GM12878 (cell line): Measurements from ENCODE around the gene SDCCAG8. TPM values are rescaled to one million over a fixed set of nuclear protein-coding genes. Genes with fewer than 3 reads are reported as not detected.
A peak's percentile ranks its signal among the peaks of the same experiment; 100 is the strongest.

Experiments
- ATAC-seq: fragments of 200-7000 bp; cut with Tn5 transposase; 3 replicates; pipeline ENCODE4 v1.9.1; 2020; ENCODE audit warnings: mild to moderate bottlenecking, moderate library complexity
- BruUV-seq: library from RNA; stranded (reverse); fragments of 400-500 nt; replicated peaks from 2 replicates; lab custom pipeline; 2021; lab: Mats Ljungman, UMichigan
- CTCF ChIA-PET: fragments of 300-600 bp; sonication (Branson Sonifier 250); formaldehyde crosslinking; extraction: SDS; loops from one replicate; lab custom pipeline; 2021; ENCODE audit warnings: inconsistent platforms; lab: Yijun Ruan, JAX
- POLR2A ChIA-PET: fragments of 350-600 bp; formaldehyde crosslinking; extraction: SDS; loops from one replicate; lab custom pipeline; 2021; ENCODE audit warnings: inconsistent platforms; lab: Charles Lee
- RAD21 ChIA-PET: fragments of 300-600 bp; sonication (Branson Sonifier 250); formaldehyde crosslinking; loops from one replicate; lab custom pipeline; 2023; ENCODE audit warnings: antibody characterized with exemption; ENCODE audit not compliant: unreplicated experiment; lab: Charles Lee
- SMC1A ChIA-PET: fragments of 300-600 bp; sonication (Branson Sonifier 250); formaldehyde crosslinking; loops from one replicate; lab custom pipeline; 2023; ENCODE audit not compliant: unreplicated experiment, uncharacterized antibody; lab: Charles Lee
- DNase-seq: peaks from one replicate; pipeline ENCODE4 v3.0.0-alpha.2; 2011; ENCODE audit warnings: low read depth, low spot score
- FAIRE-seq: peaks from 3 replicates; lab custom pipeline; 2011; peaks lifted over from hg19 to GRCh38; lab: Jason Lieb, UNC
- H2AFZ ChIP-seq: 2 replicates; pipeline ENCODE4 v1.6.0; 2011; ENCODE audit warnings: low read depth, low read length, control low read depth; ENCODE audit not compliant: control insufficient read depth
- H3K27ac ChIP-seq: 2 replicates; pipeline ENCODE4 v1.5.1; 2011; ENCODE audit warnings: control low read depth; ENCODE audit not compliant: control insufficient read depth, insufficient read depth
- H3K27me3 ChIP-seq, 2 experiments: replicated peaks in 1 of 2; 2 replicates each; pipeline versions ENCODE4 v1.6.0 to v1.6.1; 2011; ENCODE audit warnings: low read length in 1 of 2; ENCODE audit not compliant: control insufficient read depth in 2 of 2, insufficient read depth in 2 of 2
- H3K36me3 ChIP-seq, 2 experiments: 2 replicates each; pipeline ENCODE4 v1.5.1; 2011; ENCODE audit warnings: low read length in 1 of 2; ENCODE audit not compliant: control insufficient read depth in 2 of 2, insufficient read depth in 2 of 2
- H3K4me1 ChIP-seq: 2 replicates; pipeline ENCODE4 v1.6.1; 2011; ENCODE audit warnings: mild to moderate bottlenecking, low read length, moderate library complexity, mixed read lengths; ENCODE audit not compliant: control insufficient read depth, insufficient read depth
- H3K4me2 ChIP-seq: 2 replicates; pipeline ENCODE4 v1.6.0; 2011; ENCODE audit warnings: control low read depth; ENCODE audit not compliant: control insufficient read depth, insufficient read depth
- H3K4me3 ChIP-seq: fragments of 200-600 bp; sonication (generic); 2 replicates; pipeline ENCODE4 v1.5.1; 2016
- H3K79me2 ChIP-seq: 2 replicates; pipeline ENCODE4 v1.6.0; 2011; ENCODE audit warnings: low read length; ENCODE audit not compliant: control insufficient read depth, insufficient read depth
- H3K9ac ChIP-seq: 2 replicates; pipeline ENCODE4 v1.8.0; 2011; ENCODE audit warnings: low read length, control low read depth, mixed read lengths; ENCODE audit not compliant: control insufficient read depth, insufficient read depth
- H3K9me3 ChIP-seq: replicated peaks from 3 replicates; pipeline ENCODE4 v1.5.1; 2011; ENCODE audit warnings: mild to moderate bottlenecking, low read length; ENCODE audit not compliant: control insufficient read depth, insufficient read depth
- H4K20me1 ChIP-seq: 2 replicates; pipeline ENCODE4 v1.6.0; 2011; ENCODE audit not compliant: control insufficient read depth, insufficient read depth
- CHD4 ChIP-seq: fragments of 200-600 bp; sonication (generic); IDR thresholded peaks from 2 replicates; pipeline ENCODE4 v1.6.1; 2016; ENCODE audit warnings: mild to moderate bottlenecking
- ELK1 ChIP-seq: IDR thresholded peaks from 2 replicates; pipeline ENCODE4 v1.6.1; 2012; ENCODE audit warnings: low read depth, low read length, improper control_type of control experiment
- WGBS: methylation state at CpG from one replicate; pipeline ENCODE4 v1.1.6; 2016; ENCODE audit warnings: low lambda C conversion rate; ENCODE audit not compliant: insufficient replicate concordance, insufficient coverage; ENCODE audit errors: missing lambda C conversion rate; 5-methylcytosine and 5-hydroxymethylcytosine counted together
- in situ Hi-C: fragments of 300-500 bp; cut with MboI; formaldehyde crosslinking; loops from 9 replicates; pipeline ENCODE4 v1.14.3; 2018; ENCODE audit warnings: mixed read lengths
- intact Hi-C: fragments of 100-400 bp; cut with micrococcal nuclease; formaldehyde crosslinking; loops from one replicate; pipeline ENCODE4 v1.14.2; 2022; ENCODE audit not compliant: unreplicated experiment
- polyA plus RNA-seq, 11 experiments: library from polyadenylated mRNA; depleted of rRNA in 4 of 11; unstranded in 6 of 11; stranded (reverse) in 5 of 11; fragments of >200 nt; fragmentation: Nextera tagmentation in 4 of 11; fragmentation: Illumina TruSeq in 1 of 11; extraction: Ambion mirVana in 4 of 11; extraction: Trizol in 1 of 11; gene quantifications; 1 replicate in 1 of 11; 2 replicates in 10 of 11; pipeline versions ENCODE4 v1.2.1 to v1.2.3, GENCODE V29; 2011 to 2016; ENCODE audit warnings: inconsistent platforms in 2 of 11, missing spikeins in 2 of 11, low read depth in 1 of 11
- total RNA-seq, 4 experiments: library from RNA; depleted of rRNA in 3 of 4; stranded (reverse); fragments of >200 nt in 3 of 4; fragmentation: Illumina TruSeq in 1 of 4; extraction: Trizol in 1 of 4; gene quantifications; 2 replicates each; pipeline versions ENCODE4 v1.2.1 to v1.2.3, GENCODE V29; 2013 to 2021
- TF ChIP-seq, protein P1 (sequence below): fragments of 450-650 bp; IDR thresholded peaks from 2 replicates; pipeline ENCODE4 v1.6.1; 2017; ENCODE audit warnings: mild to moderate bottlenecking, moderate library complexity

The SDCCAG8 gene
- total and polyA plus RNA-seq, 10 of the 15 experiments (the other 5 are each of a cell fraction or from before 2014, with no cell fraction given): 15.0 to 25.6 (median 20.6) TPM

DNA sequence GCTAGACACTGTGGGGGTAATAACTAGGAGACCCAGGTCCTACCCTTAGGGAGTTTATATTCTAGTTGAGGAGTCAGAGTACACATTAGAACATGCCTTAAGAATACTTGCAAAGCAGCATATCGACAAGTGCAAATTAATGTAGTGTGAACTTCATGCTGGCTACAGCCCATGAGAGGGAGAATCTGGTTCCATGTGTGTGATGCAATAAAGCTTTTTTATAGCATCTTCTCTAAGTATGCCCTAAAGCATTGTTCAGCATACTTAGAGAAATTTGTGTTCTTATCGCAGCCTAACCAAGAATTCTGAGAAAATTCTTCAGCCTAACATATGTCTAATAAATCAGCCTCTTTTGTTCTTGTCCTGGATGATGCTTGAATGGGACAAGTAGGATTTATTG, 95.5 kb downstream of the SDCCAG8 start:
- FAIRE-seq (peak; percentile 18), ATAC-seq (no peak), DNase-seq (no peak)
- Histone ChIP-seq H3K4me2 (no peak overlapping the region), H3K4me3 (no peak overlapping the region), H2AFZ (no peak overlapping the region), H3K9me3 (no peaks in the 10 kb centered on the region), H4K20me1 (no peaks in the 10 kb centered on the region), H3K27me3 (no peaks in the 10 kb centered on the region), H3K9ac (no peak overlapping the region), H3K79me2 (no peaks in the 10 kb centered on the region), H3K36me3 (peaks cover 0 to 3% of the 10 kb centered on the region in 2 experiments; a peak in 1 of 4 replicates), H3K27ac (no peak overlapping the region), H3K4me1 (0 out of 2 replicates have a peak, but pooled peaks cover 3% of the 10 kb centered on the region)
- SMC1A ChIA-PET: no interaction called here
- BruUV-seq: no TSS peak
- 97% methylated on average over 2 of the region's 2 CpGs for WGBS
- in situ Hi-C loops: no loop called here
- CTCF ChIA-PET: no interaction called here
- TF ChIP-seq CHD4 (no peak), ELK1 (no peak)
- TF ChIP-seq, protein P1, sequence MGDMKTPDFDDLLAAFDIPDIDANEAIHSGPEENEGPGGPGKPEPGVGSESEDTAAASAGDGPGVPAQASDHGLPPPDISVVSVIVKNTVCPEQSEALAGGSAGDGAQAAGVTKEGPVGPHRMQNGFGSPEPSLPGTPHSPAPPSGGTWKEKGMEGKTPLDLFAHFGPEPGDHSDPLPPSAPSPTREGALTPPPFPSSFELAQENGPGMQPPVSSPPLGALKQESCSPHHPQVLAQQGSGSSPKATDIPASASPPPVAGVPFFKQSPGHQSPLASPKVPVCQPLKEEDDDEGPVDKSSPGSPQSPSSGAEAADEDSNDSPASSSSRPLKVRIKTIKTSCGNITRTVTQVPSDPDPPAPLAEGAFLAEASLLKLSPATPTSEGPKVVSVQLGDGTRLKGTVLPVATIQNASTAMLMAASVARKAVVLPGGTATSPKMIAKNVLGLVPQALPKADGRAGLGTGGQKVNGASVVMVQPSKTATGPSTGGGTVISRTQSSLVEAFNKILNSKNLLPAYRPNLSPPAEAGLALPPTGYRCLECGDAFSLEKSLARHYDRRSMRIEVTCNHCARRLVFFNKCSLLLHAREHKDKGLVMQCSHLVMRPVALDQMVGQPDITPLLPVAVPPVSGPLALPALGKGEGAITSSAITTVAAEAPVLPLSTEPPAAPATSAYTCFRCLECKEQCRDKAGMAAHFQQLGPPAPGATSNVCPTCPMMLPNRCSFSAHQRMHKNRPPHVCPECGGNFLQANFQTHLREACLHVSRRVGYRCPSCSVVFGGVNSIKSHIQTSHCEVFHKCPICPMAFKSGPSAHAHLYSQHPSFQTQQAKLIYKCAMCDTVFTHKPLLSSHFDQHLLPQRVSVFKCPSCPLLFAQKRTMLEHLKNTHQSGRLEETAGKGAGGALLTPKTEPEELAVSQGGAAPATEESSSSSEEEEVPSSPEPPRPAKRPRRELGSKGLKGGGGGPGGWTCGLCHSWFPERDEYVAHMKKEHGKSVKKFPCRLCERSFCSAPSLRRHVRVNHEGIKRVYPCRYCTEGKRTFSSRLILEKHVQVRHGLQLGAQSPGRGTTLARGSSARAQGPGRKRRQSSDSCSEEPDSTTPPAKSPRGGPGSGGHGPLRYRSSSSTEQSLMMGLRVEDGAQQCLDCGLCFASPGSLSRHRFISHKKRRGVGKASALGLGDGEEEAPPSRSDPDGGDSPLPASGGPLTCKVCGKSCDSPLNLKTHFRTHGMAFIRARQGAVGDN: no peak
- intact Hi-C loops: no loop called here
- POLR2A ChIA-PET: no interaction called here
- RAD21 ChIA-PET: no interaction called here
